ENCODE results near the gene C9orf72. TPM values are rescaled to one million over a fixed set of nuclear protein-coding genes. Genes with fewer than 3 reads are reported as not detected.

C9orf72 gene
- polyA plus RNA-seq, 1 donor, result 32.1 TPM

- no peak overlapping the region for H3K4me3 ChIP-seq (ENCODE audit: low read length)
- H3K9me3 ChIP-seq (ENCODE audit: control insufficient read depth, low read depth, low read length), result no peaks in the 10 kb centered on the region
- H3K27me3 ChIP-seq (ENCODE audit: control insufficient read depth, insufficient read depth, low read length), result no peaks in the 10 kb centered on the region
- DNase-seq, result no peak
- WGBS (ENCODE audit: insufficient coverage, low lambda C conversion rate), result 50% methylated on average over 2 of the region's 10 CpGs
- H3K4me1 ChIP-seq (ENCODE audit: control insufficient read depth, insufficient read depth, low read length), result peaks cover 10% of the 10 kb centered on the region
- H3K36me3 ChIP-seq (ENCODE audit: control insufficient read depth, insufficient read depth, low read length), result peaks cover 10% of the 10 kb centered on the region
- peak overlapping the region; percentile 56 for H3K27ac ChIP-seq (ENCODE audit: low read length)
Observed at GRCh38 chr9:27519466-27520465, 53.5 kb downstream of the C9orf72 start.

- H3K36me3 ChIP-seq (ENCODE audit: control insufficient read depth, insufficient read depth, low read length), result peaks cover 5% of the 10 kb centered on the region
- peak overlapping the region; percentile 56 for H3K27ac ChIP-seq (ENCODE audit: low read length)
- no CpG with 5 or more reads among the region's 4 CpGs for WGBS (ENCODE audit: insufficient coverage, low lambda C conversion rate)
- peaks cover 13% of the 10 kb centered on the region for H3K4me1 ChIP-seq (ENCODE audit: control insufficient read depth, insufficient read depth, low read length)
- no peak for DNase-seq
- no peaks in the 10 kb centered on the region for H3K9me3 ChIP-seq (ENCODE audit: control insufficient read depth, low read depth, low read length)
- H3K27me3 ChIP-seq (ENCODE audit: control insufficient read depth, insufficient read depth, low read length), result no peaks in the 10 kb centered on the region
- H3K4me3 ChIP-seq (ENCODE audit: low read length), result no peak overlapping the region
Observed at GRCh38 chr9:27518809-27519208, 54.5 kb downstream of the C9orf72 start.

- 80% methylated on average over 1 of the region's 2 CpGs for WGBS (ENCODE audit: insufficient coverage, low lambda C conversion rate)
- Histone ChIP-seq H3K9me3 (ENCODE audit: control insufficient read depth, low read depth, low read length) (no peaks in the 10 kb centered on the region), H3K27me3 (ENCODE audit: control insufficient read depth, insufficient read depth, low read length) (no peaks in the 10 kb centered on the region), H3K27ac (ENCODE audit: low read length) (no peak overlapping the region), H3K4me1 (ENCODE audit: control insufficient read depth, insufficient read depth, low read length) (peaks cover 13% of the 10 kb centered on the region), H3K36me3 (ENCODE audit: control insufficient read depth, insufficient read depth, low read length) (peaks cover 9% of the 10 kb centered on the region), H3K4me3 (ENCODE audit: low read length) (no peak overlapping the region)
- DNase-seq, result no peak
Observed at GRCh38 chr9:27518006-27518405, 55.3 kb downstream of the C9orf72 start.

- Histone ChIP-seq H3K9me3 (ENCODE audit: control insufficient read depth, low read depth, low read length) (no peaks in the 10 kb centered on the region), H3K4me1 (ENCODE audit: control insufficient read depth, insufficient read depth, low read length) (peaks cover 6% of the 10 kb centered on the region), H3K27me3 (ENCODE audit: control insufficient read depth, insufficient read depth, low read length) (no peaks in the 10 kb centered on the region), H3K27ac (ENCODE audit: low read length) (peak overlapping the region; percentile 52), H3K4me3 (ENCODE audit: low read length) (no peak overlapping the region), H3K36me3 (ENCODE audit: control insufficient read depth, insufficient read depth, low read length) (peaks cover 11% of the 10 kb centered on the region)
- 90% methylated on average over 2 of the region's 2 CpGs for WGBS (ENCODE audit: insufficient coverage, low lambda C conversion rate)
- DNase-seq, result peak in 1 of 2 donors; percentile 37
Observed at GRCh38 chr9:27514551-27514950, 58.7 kb downstream of the C9orf72 start.

- Histone ChIP-seq H3K9me3 (ENCODE audit: control insufficient read depth, low read depth, low read length) (no peaks in the 10 kb centered on the region), H3K4me3 (ENCODE audit: low read length) (no peak overlapping the region), H3K27ac (ENCODE audit: low read length) (no peak overlapping the region), H3K27me3 (ENCODE audit: control insufficient read depth, insufficient read depth, low read length) (no peaks in the 10 kb centered on the region), H3K4me1 (ENCODE audit: control insufficient read depth, insufficient read depth, low read length) (peaks cover 3% of the 10 kb centered on the region), H3K36me3 (ENCODE audit: control insufficient read depth, insufficient read depth, low read length) (peaks cover 15% of the 10 kb centered on the region)
- 100% methylated on average over 1 of the region's 2 CpGs for WGBS (ENCODE audit: insufficient coverage, low lambda C conversion rate)
- no peak for DNase-seq
Observed at GRCh38 chr9:27511771-27512170, 61.5 kb downstream of the C9orf72 start.

GRCh38 chr9:27510780-27511179 lies 62.5 kb downstream of the C9orf72 start:
- peaks cover 15% of the 10 kb centered on the region for H3K36me3 ChIP-seq (ENCODE audit: control insufficient read depth, insufficient read depth, low read length)
- H3K9me3 ChIP-seq (ENCODE audit: control insufficient read depth, low read depth, low read length), result no peaks in the 10 kb centered on the region
- WGBS (ENCODE audit: insufficient coverage, low lambda C conversion rate), result no CpG with 5 or more reads among the region's 2 CpGs
- no peaks in the 10 kb centered on the region for H3K27me3 ChIP-seq (ENCODE audit: control insufficient read depth, insufficient read depth, low read length)
- DNase-seq, result no peak
- no peak overlapping the region for H3K4me3 ChIP-seq (ENCODE audit: low read length)
- no peak overlapping the region for H3K27ac ChIP-seq (ENCODE audit: low read length)
- peaks cover 3% of the 10 kb centered on the region for H3K4me1 ChIP-seq (ENCODE audit: control insufficient read depth, insufficient read depth, low read length)

- no peak for DNase-seq
- peaks cover 3% of the 10 kb centered on the region for H3K4me1 ChIP-seq (ENCODE audit: control insufficient read depth, insufficient read depth, low read length)
- H3K27ac ChIP-seq (ENCODE audit: low read length), result no peak overlapping the region
- no peaks in the 10 kb centered on the region for H3K9me3 ChIP-seq (ENCODE audit: control insufficient read depth, low read depth, low read length)
- no peak overlapping the region for H3K4me3 ChIP-seq (ENCODE audit: low read length)
- 100% methylated on average over 2 of the region's 2 CpGs for WGBS (ENCODE audit: insufficient coverage, low lambda C conversion rate)
- peaks cover 10% of the 10 kb centered on the region for H3K36me3 ChIP-seq (ENCODE audit: control insufficient read depth, insufficient read depth, low read length)
- H3K27me3 ChIP-seq (ENCODE audit: control insufficient read depth, insufficient read depth, low read length), result no peaks in the 10 kb centered on the region
Observed at GRCh38 chr9:27506981-27507380, 66.3 kb downstream of the C9orf72 start.

- no peak overlapping the region for H3K27ac ChIP-seq (ENCODE audit: low read length)
- H3K36me3 ChIP-seq (ENCODE audit: control insufficient read depth, insufficient read depth, low read length), result peaks cover 7% of the 10 kb centered on the region
- WGBS (ENCODE audit: insufficient coverage, low lambda C conversion rate), result 100% methylated on average over 2 of the region's 5 CpGs
- H3K4me1 ChIP-seq (ENCODE audit: control insufficient read depth, insufficient read depth, low read length), result peaks cover 3% of the 10 kb centered on the region
- H3K9me3 ChIP-seq (ENCODE audit: control insufficient read depth, low read depth, low read length), result no peaks in the 10 kb centered on the region
- H3K27me3 ChIP-seq (ENCODE audit: control insufficient read depth, insufficient read depth, low read length), result no peaks in the 10 kb centered on the region
- H3K4me3 ChIP-seq (ENCODE audit: low read length), result no peak overlapping the region
- no peak for DNase-seq
Observed at GRCh38 chr9:27505744-27506161, 67.5 kb downstream of the C9orf72 start.

- Histone ChIP-seq H3K4me3 (ENCODE audit: low read length) (no peak overlapping the region), H3K9me3 (ENCODE audit: control insufficient read depth, low read depth, low read length) (no peaks in the 10 kb centered on the region), H3K27ac (ENCODE audit: low read length) (no peak overlapping the region), H3K4me1 (ENCODE audit: control insufficient read depth, insufficient read depth, low read length) (peaks cover 3% of the 10 kb centered on the region), H3K36me3 (ENCODE audit: control insufficient read depth, insufficient read depth, low read length) (peaks cover 7% of the 10 kb centered on the region), H3K27me3 (ENCODE audit: control insufficient read depth, insufficient read depth, low read length) (no peaks in the 10 kb centered on the region)
- DNase-seq, result no peak
Observed at GRCh38 chr9:27504259-27504658, 69.0 kb downstream of the C9orf72 start.

- no peak overlapping the region for H3K4me3 ChIP-seq (ENCODE audit: low read length)
- H3K27me3 ChIP-seq (ENCODE audit: control insufficient read depth, insufficient read depth, low read length), result no peaks in the 10 kb centered on the region
- H3K36me3 ChIP-seq (ENCODE audit: control insufficient read depth, insufficient read depth, low read length), result peaks cover 7% of the 10 kb centered on the region
- H3K27ac ChIP-seq (ENCODE audit: low read length), result peak overlapping the region; percentile 11
- peaks cover 3% of the 10 kb centered on the region for H3K4me1 ChIP-seq (ENCODE audit: control insufficient read depth, insufficient read depth, low read length)
- peak; percentile 7 to 21 for DNase-seq
- no peaks in the 10 kb centered on the region for H3K9me3 ChIP-seq (ENCODE audit: control insufficient read depth, low read depth, low read length)
- WGBS (ENCODE audit: insufficient coverage, low lambda C conversion rate), result no CpG with 5 or more reads among the region's 4 CpGs
Observed at GRCh38 chr9:27503623-27504022, 69.7 kb downstream of the C9orf72 start.

Measured in large intestine (tissue), 3 donors.